Ramos (cell line): ENCODE data around the gene HHAT.

Source experiments
- in situ Hi-C: fragments of 300-500 bp; cut with MboI; formaldehyde crosslinking; loops from one replicate; pipeline ENCODE4 v1.14.3; 2022; ENCODE audit warnings: low sequenced_read_pairs; ENCODE audit not compliant: unreplicated experiment

Gene HHAT

GRCh38 chr1:210377731-210378333 lies 49.1 kb downstream of the HHAT start:
- in situ Hi-C loops = no loop called here

DNA sequence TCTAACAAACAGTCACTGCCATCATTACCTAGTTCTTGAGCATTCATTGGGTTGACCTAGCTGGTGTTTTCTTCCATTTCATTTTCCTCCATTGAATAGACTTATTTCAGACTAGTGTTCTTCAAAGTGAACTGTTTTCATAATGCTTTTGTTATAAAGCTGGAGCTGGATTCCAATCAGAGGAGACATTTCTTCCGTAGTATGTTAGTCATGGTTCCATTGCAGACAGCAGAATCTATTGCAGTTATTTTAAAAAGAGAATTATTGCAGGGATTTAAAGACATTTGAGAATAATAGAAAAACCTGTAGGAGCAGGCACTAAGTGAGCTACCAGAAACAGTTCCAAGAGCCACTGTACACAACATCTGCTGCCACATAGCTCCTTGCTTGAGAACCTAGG lies 50.0 kb downstream of the HHAT start:
- in situ Hi-C loops = no loop called here

DNA sequence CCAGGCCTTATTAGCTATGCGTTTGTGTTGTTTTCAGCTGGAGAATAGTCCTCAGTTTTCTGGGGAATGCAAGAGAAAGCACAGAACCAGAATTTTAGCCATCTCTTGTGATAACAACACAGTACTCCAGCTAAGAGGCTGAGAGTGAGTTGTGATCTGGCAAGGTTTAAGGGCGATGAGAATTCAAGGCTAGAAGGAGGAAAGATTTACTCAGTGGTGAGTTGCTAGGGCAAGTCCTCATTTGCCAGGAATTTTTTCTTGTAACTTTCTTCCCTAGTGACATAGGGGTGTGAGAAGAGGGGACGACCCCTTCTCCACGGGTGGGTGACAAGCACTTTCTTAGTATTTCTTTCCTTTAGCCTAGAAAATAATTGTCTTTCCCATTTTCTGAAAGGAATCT lies 53.2 kb downstream of the HHAT start:
- in situ Hi-C loops = no loop called here

DNA sequence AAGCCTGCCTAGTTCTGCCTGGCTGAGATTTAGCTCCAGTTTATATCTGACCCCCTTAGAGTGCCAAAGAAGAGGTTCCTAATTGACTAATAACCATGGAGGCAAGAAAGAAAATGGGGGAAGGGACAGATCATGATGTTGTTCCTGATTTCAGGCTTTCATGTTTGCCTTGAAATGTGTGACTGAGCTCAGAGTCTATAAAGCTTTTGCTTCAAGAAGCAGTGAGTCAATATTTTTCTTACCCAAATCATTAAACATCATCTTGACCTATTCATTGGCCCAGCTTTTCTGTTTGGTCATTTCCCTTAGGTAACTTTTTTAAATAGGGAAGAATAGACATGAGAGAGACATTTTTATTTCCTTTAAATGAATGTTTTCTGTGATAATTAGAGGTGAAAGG lies 55.9 kb downstream of the HHAT start:
- in situ Hi-C loops = no loop called here

DNA sequence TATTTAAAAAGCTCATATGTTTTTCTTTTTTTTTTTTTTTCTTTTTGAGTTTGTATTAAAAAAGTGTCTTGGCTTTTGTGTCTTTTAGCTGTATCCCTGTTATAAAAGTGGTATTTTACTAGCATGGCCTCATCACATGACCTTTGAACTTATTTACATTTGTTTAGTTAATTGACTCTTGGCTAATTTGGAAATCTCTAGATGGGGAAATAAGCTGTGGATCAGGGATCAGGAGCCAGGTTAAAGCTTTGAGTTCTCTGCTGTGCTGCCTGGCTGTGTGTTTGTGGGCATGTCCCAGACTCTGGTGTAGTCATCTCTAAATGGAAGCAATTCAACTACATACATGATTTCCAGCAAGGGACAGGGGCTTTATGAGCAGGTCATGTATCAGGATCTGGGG lies 56.5 kb downstream of the HHAT start:
- in situ Hi-C loops = no loop called here

DNA sequence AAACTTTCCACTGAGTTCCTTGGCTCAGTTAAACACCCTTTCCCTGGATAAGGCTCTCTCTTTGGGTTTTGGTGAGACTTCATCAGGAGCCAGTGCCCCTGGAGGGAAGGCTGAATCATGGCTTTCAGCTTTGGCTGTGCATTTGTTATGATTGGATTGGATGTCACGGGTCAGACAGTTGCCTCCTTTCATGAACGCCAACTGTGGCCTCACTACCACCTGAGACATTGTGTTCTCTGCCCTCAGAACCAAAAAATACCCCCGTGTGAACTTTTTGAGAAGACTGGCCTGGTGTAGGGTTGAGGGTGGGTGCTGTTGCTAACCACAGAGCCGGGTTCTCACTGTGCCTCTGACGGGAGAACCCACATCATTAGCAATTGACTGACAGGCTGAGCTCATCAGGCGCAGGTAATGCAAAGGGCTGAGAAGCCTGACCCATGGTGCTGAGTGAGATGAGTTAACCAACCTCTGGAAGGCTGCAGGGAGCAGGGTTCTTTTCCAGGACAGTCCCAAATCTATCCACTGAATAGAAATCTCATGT lies 65.6 kb downstream of the HHAT start:
- in situ Hi-C loops = no loop called here

DNA sequence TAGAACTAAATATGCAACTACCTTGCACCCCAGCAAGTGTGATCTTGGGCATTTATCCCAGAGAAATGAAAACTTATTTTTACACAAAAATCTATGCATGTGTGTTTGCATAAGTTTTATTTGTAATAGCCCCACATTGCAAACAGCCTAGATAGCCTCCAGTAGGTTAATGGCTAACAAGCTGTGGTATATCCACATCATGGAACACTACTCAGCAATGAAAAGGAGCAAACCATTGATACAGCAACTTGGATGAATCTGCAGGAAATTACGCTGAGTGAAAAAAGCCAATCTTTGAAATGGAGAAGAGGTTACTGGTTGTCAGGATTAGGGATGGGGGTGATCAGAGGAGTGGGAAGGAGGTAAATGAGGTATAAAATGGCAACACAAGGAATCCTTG lies 67.8 kb downstream of the HHAT start:
- in situ Hi-C loops = no loop called here

DNA sequence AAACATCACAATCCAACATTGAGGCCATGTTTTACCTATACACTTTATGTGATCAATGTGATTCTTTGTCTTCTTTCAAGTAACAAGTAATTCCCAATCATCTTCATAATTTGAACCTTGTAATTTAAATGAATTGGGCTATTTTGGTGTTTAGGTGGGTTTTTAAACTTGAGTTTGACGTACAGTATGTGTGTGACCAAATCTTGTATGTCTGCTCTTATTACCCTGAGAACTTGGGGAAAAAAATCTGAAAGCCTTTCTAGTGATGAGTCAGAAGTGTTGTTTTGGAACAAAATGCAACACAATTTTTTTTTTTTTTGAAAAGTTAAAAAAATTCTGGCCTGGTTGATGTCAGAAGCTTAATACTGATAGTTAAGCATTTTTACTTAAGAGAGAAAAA lies 68.5 kb downstream of the HHAT start:
- in situ Hi-C loops = no loop called here

DNA sequence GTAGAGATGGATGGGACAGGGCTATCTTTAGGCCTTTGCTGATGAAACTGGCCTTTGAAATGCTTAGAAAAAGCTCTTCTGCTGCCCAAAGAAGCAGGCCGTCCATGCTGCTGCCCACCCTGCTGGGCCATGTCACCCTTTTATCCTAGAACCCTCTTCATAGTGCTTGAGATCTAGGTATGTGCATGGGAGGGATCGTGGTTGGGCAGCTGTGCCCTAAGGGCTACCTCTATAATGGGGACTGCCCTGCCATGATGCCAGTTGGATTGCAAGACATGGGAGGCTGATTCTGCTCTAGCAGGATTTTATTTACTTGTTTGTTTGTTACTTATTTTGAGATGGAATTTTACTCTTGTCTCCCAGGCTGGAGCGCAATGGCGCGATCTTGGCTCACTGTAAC lies 69.0 kb downstream of the HHAT start:
- in situ Hi-C loops = no loop called here

- in situ Hi-C loops = no loop called here
Observed at GRCh38 chr1:210398466-210398865, 69.8 kb downstream of the HHAT start.

DNA sequence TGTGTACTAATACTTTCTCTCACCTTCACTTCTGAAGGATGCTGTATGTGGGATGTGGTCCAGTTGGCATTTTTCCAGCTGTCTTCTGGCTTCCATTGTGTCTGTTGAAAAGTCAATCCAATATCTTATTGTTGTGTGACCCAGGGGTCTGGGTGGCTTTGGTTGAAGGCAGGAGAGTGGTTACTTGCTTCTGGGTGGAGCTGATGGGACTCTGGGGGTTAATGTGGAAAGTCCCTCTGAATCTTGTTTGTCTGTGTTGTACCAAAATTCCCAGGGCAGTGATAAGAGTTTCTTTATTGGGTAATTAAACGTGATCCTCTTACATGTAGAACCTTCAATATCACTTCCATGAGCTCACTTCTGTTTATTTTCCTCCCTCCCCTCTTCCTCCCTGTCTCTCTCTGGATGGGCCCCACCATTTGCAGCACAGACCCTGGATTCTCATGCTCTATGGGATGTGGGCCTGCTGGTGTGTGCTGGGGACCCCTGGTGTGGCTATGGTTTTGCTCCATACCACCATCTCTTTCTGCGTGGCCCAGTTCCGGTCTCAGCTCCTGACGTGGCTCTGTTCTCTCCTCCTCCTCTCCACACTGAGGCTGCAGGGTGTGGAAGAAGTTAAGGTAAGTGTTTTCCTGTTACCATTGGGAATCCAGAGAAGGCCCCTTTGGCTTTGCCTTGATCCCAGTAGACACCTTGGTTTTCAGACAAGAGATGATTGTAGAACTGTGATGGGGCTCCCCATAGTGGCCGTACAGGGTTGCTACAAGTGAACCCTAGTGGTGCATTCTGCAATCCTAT lies 71.5 kb downstream of the HHAT start:
- in situ Hi-C loops = loop anchor here (10.0 to 25.0 kb wide), 3 partner anchors 245 to 1262 kb away; partner anchors contain the start of gene KCNH1

DNA sequence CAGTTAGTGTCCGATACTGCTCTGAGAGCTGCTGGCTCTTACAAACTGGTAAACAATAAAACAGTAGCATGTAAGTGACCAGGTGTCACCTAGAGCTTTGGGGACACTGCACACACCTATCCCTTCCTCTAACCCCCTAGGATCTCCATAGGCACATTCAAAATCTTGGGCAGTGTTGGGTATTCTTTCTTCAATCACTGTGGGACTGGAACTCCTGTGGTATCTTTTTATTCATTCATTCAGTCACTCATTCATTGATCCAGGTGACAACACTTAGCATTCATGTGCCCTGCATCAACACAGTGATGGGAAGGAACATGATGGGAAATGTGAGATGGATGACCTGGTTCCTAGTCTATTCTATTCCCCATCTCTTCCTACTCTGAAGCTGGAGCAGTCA lies 73.9 kb downstream of the HHAT start:
- in situ Hi-C loops = loop anchor here (10.0 to 25.0 kb wide), 3 partner anchors 248 to 1260 kb away; partner anchors contain the start of gene KCNH1

DNA sequence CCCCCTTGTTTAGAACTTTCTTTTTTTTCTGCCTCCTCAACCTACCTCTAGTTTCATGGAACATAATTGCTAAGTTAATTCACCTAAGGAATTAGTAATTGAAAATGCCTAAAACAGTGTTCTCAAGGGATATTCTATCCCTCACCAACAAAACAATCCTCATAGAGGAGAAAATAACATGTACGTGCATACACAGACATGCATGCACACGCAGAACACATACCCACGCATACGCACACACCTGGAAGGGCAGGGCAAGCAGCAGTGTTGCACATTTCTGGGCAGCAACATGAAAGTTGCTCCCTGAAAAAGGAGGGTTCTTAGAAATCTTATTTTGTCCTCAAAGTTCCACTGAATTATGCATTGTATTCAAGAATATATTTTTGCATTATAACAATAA lies 76.6 kb downstream of the HHAT start:
- in situ Hi-C loops = loop anchor here (10.0 to 25.0 kb wide), 3 partner anchors 251 to 1257 kb away; partner anchors contain the start of gene KCNH1

- in situ Hi-C loops = loop anchor here (10.0 to 25.0 kb wide), 3 partner anchors 252 to 1256 kb away; partner anchors contain the start of gene KCNH1
Observed at GRCh38 chr1:210406341-210406740, 77.6 kb downstream of the HHAT start.

DNA sequence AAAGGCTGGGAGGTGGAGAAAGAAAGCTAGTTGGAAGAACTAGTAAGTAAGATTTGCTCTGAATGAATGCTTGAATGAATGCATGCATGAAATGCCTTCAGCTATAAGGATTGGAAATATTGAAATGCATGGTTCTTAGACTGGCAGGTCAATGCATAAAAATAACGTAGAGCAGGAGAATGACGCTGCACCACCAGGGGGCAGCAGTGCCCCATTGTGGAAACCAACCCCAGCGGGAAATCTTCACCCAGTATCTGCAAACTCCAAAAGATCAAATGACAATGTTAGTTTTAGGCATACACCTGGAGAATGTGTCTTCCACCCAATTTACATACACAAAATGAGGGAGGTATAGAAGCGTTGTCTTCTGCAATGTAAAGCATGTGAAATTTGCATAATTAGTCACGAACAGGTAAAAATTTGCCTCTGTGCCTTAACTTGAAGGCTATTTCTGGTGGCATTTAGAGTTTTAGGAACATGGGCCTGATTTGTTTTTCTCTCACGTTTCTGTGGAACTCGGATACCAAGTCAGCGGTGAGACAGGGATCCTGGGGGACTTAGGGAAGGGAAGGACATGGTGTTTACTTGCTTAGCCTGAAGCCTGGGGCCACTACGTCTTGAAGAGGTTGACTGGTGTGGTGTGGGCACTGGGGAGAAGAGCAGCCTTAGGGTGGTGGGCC lies 78.6 kb downstream of the HHAT start:
- in situ Hi-C loops = loop anchor here (10.0 to 25.0 kb wide), 3 partner anchors 253 to 1255 kb away; partner anchors contain the start of gene KCNH1

DNA sequence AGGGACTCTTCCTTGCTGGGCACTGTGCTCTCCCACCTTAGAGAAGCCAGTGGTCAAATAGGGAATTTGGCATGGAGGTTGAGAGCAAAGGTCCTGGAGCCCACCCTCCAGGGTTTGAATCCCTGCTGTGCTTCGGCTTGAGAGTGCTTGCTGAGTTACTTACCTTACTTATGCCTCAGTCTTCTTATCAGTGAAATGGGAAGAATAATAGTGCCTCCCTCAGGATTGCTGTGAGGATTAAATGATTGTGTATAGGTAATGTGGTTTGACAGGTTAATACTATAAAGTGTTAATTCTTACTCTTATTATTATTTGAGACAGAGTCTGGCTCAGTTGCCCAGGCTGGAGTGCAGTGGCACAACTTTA lies 79.2 kb downstream of the HHAT start:
- in situ Hi-C loops = loop anchor here (10.0 to 25.0 kb wide), 3 partner anchors 253 to 1254 kb away; partner anchors contain the start of gene KCNH1

GRCh38 chr1:210412240-210412639 lies 83.5 kb downstream of the HHAT start:
- in situ Hi-C loops = loop anchor here (25.0 kb wide), 1 partner anchor 1250 kb away; no protein-coding TSS in a partner anchor

GRCh38 chr1:210413951-210414350 lies 85.2 kb downstream of the HHAT start:
- in situ Hi-C loops = loop anchor here (25.0 kb wide), 1 partner anchor 1248 kb away; no protein-coding TSS in a partner anchor

- in situ Hi-C loops = loop anchor here (25.0 kb wide), 1 partner anchor 1246 kb away; no protein-coding TSS in a partner anchor
Observed at GRCh38 chr1:210415846-210416448, 87.2 kb downstream of the HHAT start.

GRCh38 chr1:210416681-210417080 lies 88.0 kb downstream of the HHAT start:
- in situ Hi-C loops = loop anchor here (25.0 kb wide), 1 partner anchor 1246 kb away; no protein-coding TSS in a partner anchor
